HepG2 (cell line): ENCODE results near the gene UBE2O. TPM values are rescaled to one million over a fixed set of nuclear protein-coding genes. Genes with fewer than 3 reads are reported as not detected.

Source experiments
- ATAC-seq: fragments of 200-7000 bp; cut with Tn5 transposase; 3 replicates; pipeline ENCODE4 v1.9.1; 2020; ENCODE audit warnings: mild to moderate bottlenecking, moderate library complexity
- BruUV-seq: library from RNA; stranded (reverse); fragments of 400-500 nt; replicated peaks from 2 replicates; lab custom pipeline; 2021; lab: Mats Ljungman, UMichigan
- CTCF ChIA-PET: fragments of 300-600 bp; formaldehyde crosslinking; extraction: SDS; loops from one replicate; lab custom pipeline; 2021; ENCODE audit warnings: low total read pairs, inconsistent platforms, low intra/inter-chr PET ratio; lab: Yijun Ruan, JAX
- POLR2A ChIA-PET: fragments of 350-600 bp; sonication (Branson Sonifier 250); formaldehyde crosslinking; loops from one replicate; lab custom pipeline; 2020; ENCODE audit warnings: antibody characterized with exemption, inconsistent platforms; lab: Yijun Ruan, JAX
- DNase-seq: peaks from one replicate; pipeline ENCODE4 v3.0.0-alpha.2; 2015; ENCODE audit warnings: low spot score
- FAIRE-seq: peaks from 3 replicates; lab custom pipeline; 2011; peaks lifted over from hg19 to GRCh38; lab: Jason Lieb, UNC
- H2AFZ ChIP-seq: one replicate; pipeline ENCODE4 v1.6.1; 2011; ENCODE audit warnings: low read length, inconsistent platforms
- H3K27ac ChIP-seq: fragments of 300-600 bp; 3 replicates; pipeline ENCODE4 v1.8.0; 2011; ENCODE audit warnings: mixed run types, mild to moderate bottlenecking, mixed read lengths, low read length, inconsistent platforms; ENCODE audit not compliant: insufficient read depth; ENCODE audit errors: extremely low read length
- H3K27me3 ChIP-seq, 2 experiments: fragments of 200-600 bp in 1 of 2; 2 replicates in 1 of 2; 3 replicates in 1 of 2; pipeline versions ENCODE4 v1.6.0 to v1.8.0; 2011; ENCODE audit warnings: low read length in 2 of 2, mild to moderate bottlenecking in 2 of 2, moderate library complexity in 2 of 2, inconsistent platforms in 1 of 2; ENCODE audit not compliant: insufficient read depth in 2 of 2, control insufficient read depth in 1 of 2
- H3K36me3 ChIP-seq, 2 experiments: fragments of 200-600 bp in 1 of 2; replicated peaks in 1 of 2; 2 replicates in 1 of 2; 3 replicates in 1 of 2; pipeline versions ENCODE4 v1.5.1 to v1.8.0; 2011; ENCODE audit warnings: low read length in 2 of 2, inconsistent platforms in 1 of 2; ENCODE audit not compliant: insufficient read depth in 2 of 2, control insufficient read depth in 1 of 2
- H3K4me1 ChIP-seq: 2 replicates; pipeline ENCODE4 v1.5.1; 2012; ENCODE audit warnings: low read length, inconsistent platforms; ENCODE audit not compliant: insufficient read depth
- H3K4me2 ChIP-seq: 2 replicates; pipeline ENCODE4 v1.6.0; 2011; ENCODE audit warnings: low read depth, low read length, inconsistent platforms
- H3K4me3 ChIP-seq, 3 experiments: fragments of 200-600 bp in 1 of 3; sonication (generic), shearing (Covaris generic) in 1 of 3; replicated peaks in 1 of 3; 2 replicates each; pipeline ENCODE4 v1.5.1; 2011 to 2016; ENCODE audit warnings: low read length in 3 of 3, inconsistent platforms in 2 of 3, low read depth in 2 of 3, mild to moderate bottlenecking in 2 of 3, control low read depth in 1 of 3, mixed read lengths in 1 of 3; ENCODE audit not compliant: insufficient read depth in 1 of 3
- H3K79me2 ChIP-seq: one replicate; pipeline ENCODE4 v1.6.1; 2011; ENCODE audit warnings: low read length, inconsistent platforms; ENCODE audit not compliant: insufficient read depth
- H3K9ac ChIP-seq: 2 replicates; pipeline ENCODE4 v1.6.0; 2011; ENCODE audit warnings: mild to moderate bottlenecking, low read depth, low read length, inconsistent platforms; ENCODE audit not compliant: insufficient read depth
- H3K9me3 ChIP-seq: 2 replicates; pipeline ENCODE4 v1.5.1; 2012; ENCODE audit warnings: mild to moderate bottlenecking, low read length
- H4K20me1 ChIP-seq: 2 replicates; pipeline ENCODE4 v1.6.0; 2011; ENCODE audit warnings: inconsistent platforms, mild to moderate bottlenecking, low read length, moderate library complexity; ENCODE audit not compliant: insufficient read depth
- BCLAF1 ChIP-seq: fragments of 450-650 bp; IDR thresholded peaks from 2 replicates; pipeline ENCODE4 v1.6.1; 2017; ENCODE audit warnings: mild to moderate bottlenecking
- DR1 ChIP-seq: sonication (generic); formaldehyde crosslinking; IDR thresholded peaks from 2 replicates; pipeline ENCODE4 v1.8.0; 2021; ENCODE audit warnings: mild to moderate bottlenecking, missing genetic modification reagents, inconsistent platforms
- GATAD1 ChIP-seq: IDR thresholded peaks from 2 replicates; pipeline ENCODE4 v1.6.1; 2016; ENCODE audit warnings: missing genetic modification reagents, missing compliant biosample characterization
- KAT2B ChIP-seq: fragments of 150-350 bp; IDR thresholded peaks from 2 replicates; pipeline ENCODE4 v1.6.1; 2014; ENCODE audit warnings: low read depth, low read length, borderline replicate concordance
- KDM5B ChIP-seq: sonication (generic); formaldehyde crosslinking; IDR thresholded peaks from 2 replicates; pipeline ENCODE4 v1.4.0; 2020; ENCODE audit warnings: missing genetic modification reagents, mild to moderate bottlenecking, borderline replicate concordance
- NKX3-1 ChIP-seq: sonication (generic); formaldehyde crosslinking; IDR thresholded peaks from 2 replicates; pipeline ENCODE4 v1.5.0; 2020; ENCODE audit warnings: missing genetic modification reagents
- PCBP1 ChIP-seq: fragments of 200-400 bp; formaldehyde crosslinking; IDR thresholded peaks from 2 replicates; pipeline ENCODE4 v1.6.1; 2017; ENCODE audit warnings: mild to moderate bottlenecking, low read depth, low read length, borderline replicate concordance
- PCBP2 ChIP-seq: fragments of 200-400 bp; formaldehyde crosslinking; optimal IDR thresholded peaks from 2 replicates; pipeline ENCODE3; 2018; ENCODE audit warnings: low read length, low read depth; ENCODE audit not compliant: poor library complexity, severe bottlenecking
- PHF20 ChIP-seq: sonication (generic); formaldehyde crosslinking; IDR thresholded peaks from 2 replicates; pipeline ENCODE4 v1.5.0; 2020; ENCODE audit warnings: mild to moderate bottlenecking, missing genetic modification reagents
- PITX1 ChIP-seq: sonication (generic); formaldehyde crosslinking; IDR thresholded peaks from 2 replicates; pipeline ENCODE4 v1.5.1; 2020; ENCODE audit warnings: mild to moderate bottlenecking, missing genetic modification reagents
- PRMT3 ChIP-seq: sonication (generic); formaldehyde crosslinking; IDR thresholded peaks from 2 replicates; pipeline ENCODE4 v1.8.1; 2022; ENCODE audit warnings: low read depth, mild to moderate bottlenecking, moderate library complexity, missing genetic modification reagents, borderline replicate concordance
- SPEN ChIP-seq: sonication (generic); formaldehyde crosslinking; IDR thresholded peaks from 2 replicates; pipeline ENCODE4 v1.5.1; 2020; ENCODE audit warnings: low read depth, mild to moderate bottlenecking, missing genetic modification reagents
- SYNCRIP ChIP-seq: fragments of 200-400 bp; formaldehyde crosslinking; IDR thresholded peaks from 2 replicates; pipeline ENCODE4 v1.6.1; 2018; ENCODE audit warnings: mild to moderate bottlenecking, low read depth, low read length; ENCODE audit not compliant: insufficient read depth
- ZBTB1 ChIP-seq: sonication (generic); formaldehyde crosslinking; IDR thresholded peaks from 2 replicates; pipeline ENCODE4 v1.4.0; 2020; ENCODE audit warnings: missing genetic modification reagents, borderline replicate concordance
- ZKSCAN8 ChIP-seq: IDR thresholded peaks from 2 replicates; pipeline ENCODE4 v1.6.1; 2016; ENCODE audit warnings: borderline replicate concordance, missing genetic modification reagents, missing compliant biosample characterization
- ZNF230 ChIP-seq: sonication (generic); formaldehyde crosslinking; IDR thresholded peaks from 2 replicates; pipeline ENCODE4 v1.4.0; 2020; ENCODE audit warnings: mild to moderate bottlenecking, missing genetic modification reagents
- ZNF468 ChIP-seq: sonication (generic); formaldehyde crosslinking; IDR thresholded peaks from 2 replicates; pipeline ENCODE4 v1.8.0; 2022; ENCODE audit warnings: mild to moderate bottlenecking, moderate library complexity, missing genetic modification reagents
- ZNF510 ChIP-seq: sonication (generic); formaldehyde crosslinking; IDR thresholded peaks from 2 replicates; pipeline ENCODE4 v1.4.0; 2020; ENCODE audit warnings: low read depth, mild to moderate bottlenecking, missing genetic modification reagents
- ZNF749 ChIP-seq: sonication (generic); formaldehyde crosslinking; IDR thresholded peaks from 2 replicates; pipeline ENCODE4 v1.8.0; 2022; ENCODE audit warnings: mild to moderate bottlenecking, missing genetic modification reagents, moderate library complexity, borderline replicate concordance
- WGBS: methylation state at CpG from one replicate; pipeline ENCODE4 v1.1.6; 2017; ENCODE audit warnings: low lambda C conversion rate; 5-methylcytosine and 5-hydroxymethylcytosine counted together
- in situ Hi-C: cut with HindIII; loops from 2 replicates; pipeline ENCODE4 v1.10.0; 2017; ENCODE audit warnings: low pct_unique_long_range_greater_than_20kb; ENCODE audit not compliant: extremely low pct_ligation_motif_present
- intact Hi-C: fragments of 100-400 bp; cut with micrococcal nuclease; formaldehyde crosslinking; loops from one replicate; pipeline ENCODE4 v1.10.0; 2022; ENCODE audit not compliant: unreplicated experiment
- polyA plus RNA-seq, 8 experiments: library from polyadenylated mRNA; depleted of rRNA in 3 of 8; stranded (reverse) in 7 of 8; unstranded in 1 of 8; fragments of >200 nt; fragmentation: Illumina TruSeq in 4 of 8; extraction: Trizol in 4 of 8; gene quantifications; 2 replicates each; pipeline versions ENCODE4 v1.2.1 to v1.2.3, GENCODE V29; 2011 to 2016; ENCODE audit warnings: low read depth in 4 of 8, missing spikeins in 1 of 8, mixed read lengths in 1 of 8; ENCODE audit not compliant: insufficient read depth in 1 of 8
- total RNA-seq, 5 experiments: library from RNA; depleted of rRNA; stranded (reverse); fragments of >200 nt; fragmentation: Illumina TruSeq; extraction: Trizol; gene quantifications; 2 replicates each; pipeline ENCODE4 v1.2.3, GENCODE V29; 2016; ENCODE audit warnings: low read depth in 1 of 5

The UBE2O gene
- total and polyA plus RNA-seq, 2 of the 13 experiments (the other 11 are each of a cell fraction or from before 2014, with no cell fraction given): 21.5 to 23.5 TPM

DNA sequence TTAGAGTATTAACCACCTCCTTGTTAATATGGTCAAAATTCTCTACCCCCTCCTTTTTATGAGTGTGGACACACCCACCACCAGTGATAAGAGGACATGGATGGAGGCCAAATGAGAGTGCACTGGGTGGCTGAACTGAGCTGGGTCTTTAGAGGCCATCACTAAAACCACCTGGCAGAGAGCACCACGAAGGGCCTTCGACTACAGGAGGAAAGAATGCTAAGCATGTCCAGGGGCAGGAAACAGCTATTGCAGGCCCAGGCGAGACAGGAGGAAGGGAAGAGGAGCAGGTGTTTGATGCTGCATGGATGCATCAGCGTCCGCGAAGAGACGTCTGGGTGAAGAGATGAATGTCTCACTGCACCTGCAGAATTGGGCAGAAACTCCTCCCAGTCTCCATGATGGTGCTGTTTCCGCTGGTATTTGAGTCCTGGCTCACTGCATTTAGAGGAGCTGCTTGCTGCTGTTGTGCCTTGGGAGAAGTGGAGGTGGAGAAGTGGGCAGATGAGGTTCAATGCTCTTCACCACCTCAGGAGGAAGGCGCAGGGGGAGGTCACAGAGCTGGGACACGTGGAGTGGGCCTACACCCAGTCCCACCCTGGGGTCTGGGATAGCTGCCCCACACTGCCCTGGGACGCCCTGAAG is 35.3 kb downstream of the UBE2O start:
- Histone ChIP-seq H2AFZ (no peak overlapping the region), H3K4me2 (no peak overlapping the region), H3K27me3 (no peaks in the 10 kb centered on the region), H3K36me3 (peaks cover 12 to 36% of the 10 kb centered on the region in 2 experiments; a peak in 4 of 5 replicates), H4K20me1 (peaks cover 39% of the 10 kb centered on the region; the same call in 1 of the 2 replicates), H3K4me1 (no peaks in the 10 kb centered on the region), H3K9ac (no peak overlapping the region), H3K9me3 (no peaks in the 10 kb centered on the region), H3K4me3 (no peak overlapping the region), H3K79me2 (peaks cover 88% of the 10 kb centered on the region), H3K27ac (no peak overlapping the region)
- FAIRE-seq (no peak), ATAC-seq (no peak), DNase-seq (no peak)
- ChIA-PET CTCF (interaction anchor here (0.6 kb wide), 1 partner anchor 15 kb away, joined by 3 read pairs; no protein-coding TSS in a partner anchor), POLR2A (no interaction called here)
- intact Hi-C loops (no loop called here), in situ Hi-C loops (no loop called here)
- 86% methylated on average over 11 of the region's 11 CpGs for WGBS
- BruUV-seq: no TSS peak
- TF ChIP-seq ZKSCAN8 (CRISPR knock-in tag) (no peak), DR1 (no peak), BCLAF1 (no peak), PHF20 (CRISPR knock-in tag) (no peak), ZNF230 (CRISPR knock-in tag) (no peak), KAT2B (no peak), PITX1 (no peak), ZNF510 (CRISPR knock-in tag) (no peak), PRMT3 (no peak), GATAD1 (CRISPR knock-in tag) (no peak), ZNF749 (CRISPR knock-in tag) (no peak), ZNF468 (CRISPR knock-in tag) (no peak), NKX3-1 (no peak), ZBTB1 (CRISPR knock-in tag) (no peak), SYNCRIP (no peak), PCBP1 (no peak), KDM5B (no peak), SPEN (CRISPR knock-in tag) (no peak), PCBP2 (no peak)
- TF ChIP-seq, all 625 proteins: peak for 0
